Astrocyte (in vitro differentiated cells and primary cell): Measurements from ENCODE around the gene NDEL1. TPM values are rescaled to one million over a fixed set of nuclear protein-coding genes. Genes with fewer than 3 reads are reported as not detected.

Experiments
- DNase-seq: peaks from one replicate; pipeline ENCODE4 v3.0.0-alpha.2; 2010; ENCODE audit warnings: low read depth
- FAIRE-seq: peaks from 2 replicates; lab custom pipeline; 2011; peaks lifted over from hg19 to GRCh38; lab: Jason Lieb, UNC
- H2AFZ ChIP-seq: 2 replicates; pipeline ENCODE4 v1.6.0; 2012; ENCODE audit warnings: low read depth, low read length, inconsistent platforms
- H3K27ac ChIP-seq: 2 replicates; pipeline ENCODE4 v1.5.1; 2011; ENCODE audit warnings: low read depth, low read length, inconsistent platforms
- H3K27me3 ChIP-seq: 2 replicates; pipeline ENCODE4 v1.6.0; 2011; ENCODE audit warnings: low read length, inconsistent platforms; ENCODE audit not compliant: insufficient read depth
- H3K36me3 ChIP-seq: 2 replicates; pipeline ENCODE4 v1.5.1; 2011; ENCODE audit warnings: low read length, inconsistent platforms; ENCODE audit not compliant: insufficient read depth
- H3K4me1 ChIP-seq: 2 replicates; pipeline ENCODE4 v1.5.1; 2011; ENCODE audit warnings: low read length, inconsistent platforms; ENCODE audit not compliant: insufficient read depth
- H3K4me2 ChIP-seq: 2 replicates; pipeline ENCODE4 v1.6.0; 2012; ENCODE audit warnings: low read length, inconsistent platforms
- H3K4me3 ChIP-seq: 2 replicates; pipeline ENCODE4 v1.5.1; 2011; ENCODE audit warnings: low read depth, mild to moderate bottlenecking, low read length, inconsistent platforms; ENCODE audit not compliant: insufficient read depth
- H3K79me2 ChIP-seq: 2 replicates; pipeline ENCODE4 v1.6.0; 2012; ENCODE audit warnings: mild to moderate bottlenecking, low read length, inconsistent platforms; ENCODE audit not compliant: insufficient read depth
- H3K9ac ChIP-seq: 2 replicates; pipeline ENCODE4 v1.6.0; 2012; ENCODE audit warnings: mild to moderate bottlenecking, low read length, inconsistent platforms
- H3K9me3 ChIP-seq: 2 replicates; pipeline ENCODE4 v1.5.1; 2012; ENCODE audit warnings: low read depth, mild to moderate bottlenecking, low read length, inconsistent platforms; ENCODE audit not compliant: insufficient read depth
- H4K20me1 ChIP-seq: 2 replicates; pipeline ENCODE4 v1.6.0; 2012; ENCODE audit warnings: low read length, inconsistent platforms; ENCODE audit not compliant: insufficient read depth
- H3K27ac Mint-ChIP-seq: one replicate; pipeline ENCODE4 v1.8.0; 2021; ENCODE audit warnings: mild to moderate bottlenecking, mixed read lengths; ENCODE audit not compliant: unreplicated experiment
- H3K27me3 Mint-ChIP-seq: one replicate; pipeline ENCODE4 v1.8.0; 2021; ENCODE audit warnings: low read depth, mixed read lengths; ENCODE audit not compliant: unreplicated experiment
- H3K36me3 Mint-ChIP-seq: one replicate; pipeline ENCODE4 v1.8.0; 2021; ENCODE audit warnings: low read depth, mixed read lengths; ENCODE audit not compliant: unreplicated experiment
- H3K4me1 Mint-ChIP-seq: one replicate; pipeline ENCODE4 v1.8.0; 2021; ENCODE audit warnings: low read depth, mixed read lengths; ENCODE audit not compliant: unreplicated experiment
- H3K4me3 Mint-ChIP-seq: one replicate; pipeline ENCODE4 v1.8.0; 2021; ENCODE audit warnings: mild to moderate bottlenecking, moderate library complexity, mixed read lengths; ENCODE audit not compliant: unreplicated experiment
- H3K9me3 Mint-ChIP-seq: one replicate; pipeline ENCODE4 v1.8.0; 2021; ENCODE audit warnings: mild to moderate bottlenecking, mixed read lengths; ENCODE audit not compliant: unreplicated experiment
- EZH2 ChIP-seq: IDR thresholded peaks from 2 replicates; pipeline ENCODE4 v1.6.1; 2012; ENCODE audit warnings: mild to moderate bottlenecking, low read length, inconsistent platforms; ENCODE audit not compliant: insufficient read depth
- total RNA-seq: library from RNA; stranded (reverse); gene quantifications from 2 replicates; pipeline ENCODE4 v1.2.1, GENCODE V29; 2021
- TF ChIP-seq, protein P1 (sequence below): IDR thresholded peaks from 2 replicates; pipeline ENCODE4 v1.5.1; 2011; ENCODE audit warnings: low read depth, mild to moderate bottlenecking, inconsistent platforms, low read length, moderate library complexity; ENCODE audit not compliant: insufficient read depth

Gene NDEL1
- total RNA-seq, 1 donor from 2014 or later, result 102 TPM

DNA sequence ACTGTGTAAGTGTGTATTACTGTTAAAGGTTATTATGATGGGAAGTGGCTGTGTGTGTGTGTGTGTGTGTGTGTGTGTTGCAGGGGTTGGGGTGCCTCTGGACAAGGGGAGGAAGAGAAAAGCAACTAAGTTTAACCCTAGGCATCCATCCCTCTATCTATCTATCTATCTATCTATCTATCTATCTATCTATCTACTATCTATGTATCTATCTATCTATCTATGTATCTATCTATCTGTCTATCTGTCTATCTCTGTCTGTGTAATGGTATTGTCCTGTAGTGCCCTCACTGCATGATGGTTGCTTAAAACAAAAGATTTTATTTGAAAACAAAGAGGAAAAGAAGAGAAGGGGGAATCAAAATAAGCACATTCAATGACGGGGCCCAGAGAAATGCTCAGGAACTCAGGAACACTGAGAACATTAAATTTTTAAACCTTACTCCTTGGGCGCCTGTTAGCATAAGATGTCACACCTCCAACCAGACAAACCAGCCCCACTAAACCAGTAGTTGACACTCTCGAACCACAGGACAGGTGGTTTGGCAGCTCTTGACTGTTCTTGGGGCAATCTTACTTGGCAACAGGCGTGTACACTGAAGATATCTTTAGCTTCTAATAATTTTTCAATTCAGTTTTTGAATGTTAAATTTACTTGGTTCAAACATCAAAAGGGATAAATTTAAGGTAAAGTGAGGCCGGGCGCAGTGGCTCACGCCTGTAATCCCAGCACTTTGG lies 47.6 kb upstream of the NDEL1 start:
- H3K4me3 Mint-ChIP-seq, result no peak overlapping the region
- Histone ChIP-seq H3K4me1 (peaks cover 20% of the 10 kb centered on the region), H3K27me3 (no peaks in the 10 kb centered on the region), H3K9ac (no peak overlapping the region), H3K9me3 (no peaks in the 10 kb centered on the region), H3K4me2 (no peak overlapping the region), H4K20me1 (no peaks in the 10 kb centered on the region), H3K27ac (no peak overlapping the region), H3K36me3 (no peaks in the 10 kb centered on the region), H3K4me3 (no peak overlapping the region), H2AFZ (no peak overlapping the region), H3K79me2 (no peaks in the 10 kb centered on the region)
- no peaks in the 10 kb centered on the region for H3K36me3 Mint-ChIP-seq
- no peak for DNase-seq
- no peaks in the 10 kb centered on the region for H3K27me3 Mint-ChIP-seq
- no peak for FAIRE-seq
- no peaks in the 10 kb centered on the region for H3K9me3 Mint-ChIP-seq
- peaks cover 17% of the 10 kb centered on the region for H3K4me1 Mint-ChIP-seq
- H3K27ac Mint-ChIP-seq, result no peak overlapping the region
- TF ChIP-seq, protein P1, sequence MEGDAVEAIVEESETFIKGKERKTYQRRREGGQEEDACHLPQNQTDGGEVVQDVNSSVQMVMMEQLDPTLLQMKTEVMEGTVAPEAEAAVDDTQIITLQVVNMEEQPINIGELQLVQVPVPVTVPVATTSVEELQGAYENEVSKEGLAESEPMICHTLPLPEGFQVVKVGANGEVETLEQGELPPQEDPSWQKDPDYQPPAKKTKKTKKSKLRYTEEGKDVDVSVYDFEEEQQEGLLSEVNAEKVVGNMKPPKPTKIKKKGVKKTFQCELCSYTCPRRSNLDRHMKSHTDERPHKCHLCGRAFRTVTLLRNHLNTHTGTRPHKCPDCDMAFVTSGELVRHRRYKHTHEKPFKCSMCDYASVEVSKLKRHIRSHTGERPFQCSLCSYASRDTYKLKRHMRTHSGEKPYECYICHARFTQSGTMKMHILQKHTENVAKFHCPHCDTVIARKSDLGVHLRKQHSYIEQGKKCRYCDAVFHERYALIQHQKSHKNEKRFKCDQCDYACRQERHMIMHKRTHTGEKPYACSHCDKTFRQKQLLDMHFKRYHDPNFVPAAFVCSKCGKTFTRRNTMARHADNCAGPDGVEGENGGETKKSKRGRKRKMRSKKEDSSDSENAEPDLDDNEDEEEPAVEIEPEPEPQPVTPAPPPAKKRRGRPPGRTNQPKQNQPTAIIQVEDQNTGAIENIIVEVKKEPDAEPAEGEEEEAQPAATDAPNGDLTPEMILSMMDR, result no peak

DNA sequence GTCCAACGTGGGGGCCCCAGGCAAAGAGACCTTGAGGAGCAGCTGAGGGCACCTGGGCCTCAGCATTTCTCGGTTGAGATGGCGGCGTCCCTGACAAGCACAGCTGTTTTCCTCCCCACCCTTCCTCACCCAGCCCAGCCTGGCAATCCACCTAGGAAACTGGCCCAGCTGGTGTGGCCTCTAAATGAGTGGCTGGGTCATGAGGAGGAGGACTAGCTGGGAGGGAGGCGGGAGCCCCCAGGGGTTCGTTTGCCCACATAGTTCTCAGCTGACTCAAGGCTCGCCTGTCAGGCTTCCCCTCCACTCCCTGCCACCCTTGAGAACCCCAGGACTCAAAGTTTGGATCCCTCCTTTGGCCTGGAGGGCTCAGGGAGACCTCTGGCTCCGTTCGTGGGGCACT lies 44.0 kb upstream of the NDEL1 start:
- TF ChIP-seq EZH2, result no peak
- TF ChIP-seq, protein P1, result no peak
- Histone ChIP-seq H3K4me3 (no peak overlapping the region), H3K27me3 (peaks cover 9% of the 10 kb centered on the region), H3K79me2 (no peaks in the 10 kb centered on the region), H2AFZ (no peak overlapping the region), H3K9me3 (no peaks in the 10 kb centered on the region), H3K27ac (no peak overlapping the region), H3K4me1 (peaks cover 14% of the 10 kb centered on the region), H4K20me1 (no peaks in the 10 kb centered on the region), H3K9ac (no peak overlapping the region), H3K36me3 (no peaks in the 10 kb centered on the region), H3K4me2 (no peak overlapping the region)
- Mint-ChIP-seq H3K27me3 (peaks cover 19% of the 10 kb centered on the region), H3K9me3 (peaks cover 2% of the 10 kb centered on the region), H3K27ac (no peak overlapping the region), H3K36me3 (no peaks in the 10 kb centered on the region), H3K4me3 (no peak overlapping the region), H3K4me1 (no peaks in the 10 kb centered on the region)
- FAIRE-seq (no peak), DNase-seq (no peak)

DNA sequence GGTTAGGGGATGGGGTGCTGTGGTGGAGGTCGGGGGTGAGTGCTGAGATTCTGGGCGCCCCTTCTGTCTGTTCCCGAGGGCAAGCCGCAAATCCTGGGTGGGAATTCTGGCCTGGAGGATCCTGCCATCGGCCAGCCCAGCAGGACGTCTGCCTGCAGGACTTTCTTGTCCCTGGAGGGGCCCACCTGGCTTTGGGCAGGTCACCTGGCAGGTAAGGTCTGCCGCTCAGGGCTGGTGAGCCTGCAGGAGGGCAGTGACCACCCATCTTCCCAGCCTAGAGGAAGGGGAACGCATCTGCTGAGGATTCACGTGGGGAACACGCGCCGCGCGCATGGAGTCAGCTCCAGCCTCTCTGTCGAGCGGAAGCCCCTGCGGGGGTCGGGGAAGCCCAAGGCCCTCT lies 43.4 kb upstream of the NDEL1 start:
- Histone ChIP-seq H3K4me3 (no peak overlapping the region), H2AFZ (no peak overlapping the region), H3K9ac (no peak overlapping the region), H3K79me2 (no peaks in the 10 kb centered on the region), H4K20me1 (no peaks in the 10 kb centered on the region), H3K36me3 (no peaks in the 10 kb centered on the region), H3K27me3 (peaks cover 9% of the 10 kb centered on the region), H3K4me1 (peaks cover 14% of the 10 kb centered on the region), H3K4me2 (no peak overlapping the region), H3K27ac (no peak overlapping the region), H3K9me3 (no peaks in the 10 kb centered on the region)
- H3K27ac Mint-ChIP-seq, result no peak overlapping the region
- no peak for FAIRE-seq
- no peaks in the 10 kb centered on the region for H3K36me3 Mint-ChIP-seq
- no peak for DNase-seq
- H3K9me3 Mint-ChIP-seq, result peaks cover 2% of the 10 kb centered on the region
- peaks cover 24% of the 10 kb centered on the region for H3K27me3 Mint-ChIP-seq
- H3K4me1 Mint-ChIP-seq, result no peaks in the 10 kb centered on the region
- H3K4me3 Mint-ChIP-seq, result no peak overlapping the region
- no peak for TF ChIP-seq EZH2
- TF ChIP-seq, protein P1, result no peak
